Measurements from ENCODE around the gene RAPGEF4. TPM values are rescaled to one million over a fixed set of nuclear protein-coding genes. Genes with fewer than 3 reads are reported as not detected.

RAPGEF4 gene
- total RNA-seq = 1 to 10 TPM in 1 of 2 experiments, under 1 TPM in 1; 0.85 to 1.3 TPM

DNA sequence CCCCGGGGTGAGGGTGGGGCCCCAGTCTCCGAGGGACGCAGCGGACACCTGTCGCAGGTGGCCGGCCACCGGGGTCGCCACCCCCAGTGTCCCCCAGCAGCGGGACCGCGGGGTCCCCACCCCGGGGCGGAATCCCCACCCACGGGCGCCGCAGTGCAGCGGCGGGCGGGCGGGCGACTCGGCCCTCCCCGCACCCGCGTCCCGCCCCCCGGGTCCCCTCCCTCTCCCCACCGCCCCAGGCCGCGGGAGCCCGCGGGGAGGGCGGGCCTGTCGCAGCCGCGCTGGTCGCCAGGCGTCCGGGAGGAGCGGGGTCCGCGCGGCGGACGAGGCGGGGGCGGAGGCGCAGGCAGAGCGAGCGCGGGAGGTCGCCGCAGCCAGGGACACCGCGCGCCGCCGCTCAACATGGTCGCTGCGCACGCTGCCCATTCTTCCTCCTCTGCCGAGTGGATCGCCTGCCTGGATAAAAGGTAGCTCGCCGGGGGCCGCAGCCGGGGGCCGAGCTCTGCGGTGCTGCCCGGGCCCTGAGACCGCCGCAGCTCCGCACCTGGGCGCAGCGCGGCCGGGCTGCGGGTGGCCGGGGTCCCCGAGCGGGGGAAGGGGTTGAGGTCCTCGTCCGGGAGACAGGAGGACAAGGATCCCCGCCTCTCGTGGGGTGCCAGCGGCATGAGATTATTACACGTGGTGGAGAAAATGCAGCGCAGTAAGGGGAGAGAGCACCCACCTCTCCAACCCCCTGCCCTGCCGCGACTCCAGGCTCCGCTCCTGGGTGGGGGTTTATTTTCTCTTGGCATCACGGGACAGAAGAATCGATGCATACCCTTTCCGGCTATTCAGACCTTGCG, at the start of gene RAPGEF4:
TSS of gene RAPGEF4 (plus strand) at position 264 of the 842 bp plus-strand sequence. CDS start at position 403, 139 bp downstream.
- ATAC-seq (peak; percentile 47), DNase-seq (peak; percentile 22)
- Mint-ChIP-seq H3K4me1 (ENCODE audit: low read depth) (peaks cover 7% of the 10 kb centered on the region), H3K4me3 (peak within 1 kb of the TSS; percentile 67), H3K27me3 (peaks cover 38% of the 10 kb centered on the region), H3K9me3 (no peaks in the 10 kb centered on the region), H3K36me3 (ENCODE audit: low read depth) (no peaks in the 10 kb centered on the region), H3K27ac (no peak within 1 kb of the TSS)
- TF ChIP-seq, protein P1, sequence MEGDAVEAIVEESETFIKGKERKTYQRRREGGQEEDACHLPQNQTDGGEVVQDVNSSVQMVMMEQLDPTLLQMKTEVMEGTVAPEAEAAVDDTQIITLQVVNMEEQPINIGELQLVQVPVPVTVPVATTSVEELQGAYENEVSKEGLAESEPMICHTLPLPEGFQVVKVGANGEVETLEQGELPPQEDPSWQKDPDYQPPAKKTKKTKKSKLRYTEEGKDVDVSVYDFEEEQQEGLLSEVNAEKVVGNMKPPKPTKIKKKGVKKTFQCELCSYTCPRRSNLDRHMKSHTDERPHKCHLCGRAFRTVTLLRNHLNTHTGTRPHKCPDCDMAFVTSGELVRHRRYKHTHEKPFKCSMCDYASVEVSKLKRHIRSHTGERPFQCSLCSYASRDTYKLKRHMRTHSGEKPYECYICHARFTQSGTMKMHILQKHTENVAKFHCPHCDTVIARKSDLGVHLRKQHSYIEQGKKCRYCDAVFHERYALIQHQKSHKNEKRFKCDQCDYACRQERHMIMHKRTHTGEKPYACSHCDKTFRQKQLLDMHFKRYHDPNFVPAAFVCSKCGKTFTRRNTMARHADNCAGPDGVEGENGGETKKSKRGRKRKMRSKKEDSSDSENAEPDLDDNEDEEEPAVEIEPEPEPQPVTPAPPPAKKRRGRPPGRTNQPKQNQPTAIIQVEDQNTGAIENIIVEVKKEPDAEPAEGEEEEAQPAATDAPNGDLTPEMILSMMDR (IDR thresholded peaks at IDR 0.05) = no peak
- intact Hi-C loops (cut with micrococcal nuclease) = no loop called here
- CTCF ChIA-PET = interaction anchor here (1.6 kb wide), 1 partner anchor 25 kb away, joined by 5 read pairs; no protein-coding TSS in a partner anchor
- POLR2A ChIA-PET = no interaction called here

DNA sequence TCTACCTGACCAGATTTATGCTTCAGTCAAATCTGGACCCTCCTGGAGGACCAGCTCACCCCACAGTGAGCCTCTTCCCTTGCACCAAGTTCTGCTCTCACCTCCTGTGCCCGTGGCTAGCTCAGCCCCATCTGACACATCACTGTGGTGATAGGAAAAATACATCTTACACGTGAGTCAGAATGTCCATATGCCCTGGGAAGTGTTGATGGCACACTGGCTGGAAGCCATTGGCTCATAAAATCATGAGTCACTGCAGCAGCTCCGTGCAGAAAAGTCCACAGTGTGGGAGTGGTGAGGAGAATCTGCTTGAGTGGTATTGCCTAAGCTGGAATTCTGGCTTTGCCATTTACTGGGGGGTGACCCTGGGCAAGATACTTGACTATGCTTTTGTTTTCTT, 42.6 kb upstream of the RAPGEF4 start:
- Mint-ChIP-seq H3K9me3 (peaks cover 5% of the 10 kb centered on the region), H3K27ac (peak overlapping the region; percentile 23), H3K36me3 (ENCODE audit: low read depth) (peaks cover 3% of the 10 kb centered on the region), H3K4me1 (ENCODE audit: low read depth) (peaks cover 34% of the 10 kb centered on the region), H3K4me3 (no peak overlapping the region), H3K27me3 (no peaks in the 10 kb centered on the region)
- intact Hi-C loops (cut with micrococcal nuclease) = loop anchor here (5.0 kb wide), 1 partner anchor 1096 kb away; no protein-coding TSS in a partner anchor
- peak; percentile 71 for DNase-seq
- CTCF ChIA-PET = interaction anchor here (0.9 to 1.5 kb wide), 4 partner anchors 12 to 99 kb away, joined by 3 read pairs; no protein-coding TSS in a partner anchor
- TF ChIP-seq, protein P1 (IDR thresholded peaks at IDR 0.05) = no peak
- ATAC-seq = peak; percentile 92
- POLR2A ChIA-PET = interaction anchor here (1.0 kb wide), 1 partner anchor 105 kb away, joined by 4 read pairs; no protein-coding TSS in a partner anchor

DNA sequence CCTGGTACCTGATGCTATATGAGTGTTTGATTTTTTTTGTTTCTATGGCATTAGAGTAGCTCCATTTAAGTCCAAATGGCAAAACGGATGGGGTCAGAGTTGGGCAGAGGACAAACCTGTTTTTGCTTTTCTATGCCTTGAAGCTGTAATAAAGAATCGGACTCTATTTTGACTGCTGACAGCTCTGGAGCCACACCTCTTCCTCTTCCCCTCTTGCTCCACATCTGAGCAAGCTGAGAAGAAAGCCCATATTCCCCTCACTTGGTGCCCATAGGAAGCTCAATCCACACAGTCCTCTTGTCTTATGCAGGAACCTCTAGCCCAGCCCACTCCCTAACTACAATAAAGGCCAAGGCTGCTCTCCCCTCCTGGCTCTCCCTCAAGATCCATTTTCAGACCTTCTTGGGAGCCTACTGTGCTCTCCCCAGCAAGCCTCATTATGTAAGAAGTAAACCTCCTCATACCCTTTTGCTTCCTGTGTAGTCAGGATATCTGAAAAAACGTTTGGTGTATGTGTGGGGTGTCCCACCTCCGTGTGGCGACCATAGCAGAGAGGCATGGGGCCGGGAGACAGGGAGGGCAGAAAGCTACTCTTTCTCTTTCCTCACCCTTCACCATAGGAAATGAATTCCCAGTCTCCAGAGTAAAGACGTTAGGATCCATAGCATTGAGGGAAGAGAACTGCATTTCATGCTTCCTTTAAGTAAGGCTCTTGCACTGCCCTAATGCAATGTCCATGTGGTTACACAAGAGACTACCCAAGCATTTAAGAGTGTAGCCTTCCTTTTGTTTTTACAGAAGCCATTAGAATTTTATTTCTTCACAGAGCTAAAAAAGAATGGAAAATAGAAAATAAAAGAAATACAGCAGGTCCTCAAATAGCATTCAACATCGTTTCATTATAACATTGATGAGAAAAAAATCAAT, 41.9 kb upstream of the RAPGEF4 start:
- no peaks in the 10 kb centered on the region for H3K36me3 Mint-ChIP-seq (ENCODE audit: low read depth)
- H3K27me3 Mint-ChIP-seq = no peaks in the 10 kb centered on the region
- TF ChIP-seq, protein P1 (IDR thresholded peaks at IDR 0.05) = no peak
- ATAC-seq (no peak), DNase-seq (no peak)
- intact Hi-C loops (cut with micrococcal nuclease) = loop anchor here (5.0 kb wide), 1 partner anchor 1096 kb away; no protein-coding TSS in a partner anchor
- H3K9me3 Mint-ChIP-seq = peaks cover 4% of the 10 kb centered on the region
- peaks cover 42% of the 10 kb centered on the region for H3K4me1 Mint-ChIP-seq (ENCODE audit: low read depth)
- ChIA-PET POLR2A (interaction anchor here (0.8 kb wide), 1 partner anchor 19 kb away, joined by 3 read pairs; no protein-coding TSS in a partner anchor), CTCF (interaction anchor here (0.9 to 1.5 kb wide), 3 partner anchors 11 to 99 kb away, joined by 3 read pairs; no protein-coding TSS in a partner anchor)
- H3K27ac Mint-ChIP-seq = peak overlapping the region; percentile 37
- H3K4me3 Mint-ChIP-seq = no peak overlapping the region

DNA sequence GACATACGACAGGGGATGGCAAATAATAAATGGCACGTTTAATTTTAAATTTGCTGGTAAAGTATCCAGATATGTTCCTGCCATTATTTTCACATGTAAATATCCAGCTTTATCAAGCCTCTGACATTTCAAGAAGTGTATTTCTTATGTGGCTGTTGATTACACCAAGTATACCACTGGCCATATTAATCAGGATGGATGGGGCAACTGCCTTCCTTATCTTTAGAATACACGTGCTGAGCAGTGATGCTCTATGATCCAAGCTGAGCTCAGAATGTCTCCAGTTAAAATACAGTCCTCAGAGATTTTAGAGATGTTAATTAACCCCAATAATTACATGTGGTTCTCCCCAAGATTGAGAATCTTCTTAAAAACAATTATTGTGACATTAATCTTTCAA, 38.3 kb upstream of the RAPGEF4 start:
- Mint-ChIP-seq H3K27ac (no peak overlapping the region), H3K27me3 (no peaks in the 10 kb centered on the region), H3K9me3 (peaks cover 1% of the 10 kb centered on the region), H3K4me1 (ENCODE audit: low read depth) (peaks cover 35% of the 10 kb centered on the region), H3K4me3 (no peak overlapping the region), H3K36me3 (ENCODE audit: low read depth) (no peaks in the 10 kb centered on the region)
- intact Hi-C loops (cut with micrococcal nuclease) = no loop called here
- CTCF ChIA-PET = interaction anchor here (1.4 to 2.5 kb wide), 2 partner anchors 9 to 13 kb away, joined by 3 to 8 read pairs; no protein-coding TSS in a partner anchor
- TF ChIP-seq, protein P1 (IDR thresholded peaks at IDR 0.05) = no peak
- POLR2A ChIA-PET = no interaction called here
- no peak for DNase-seq
- ATAC-seq = no peak

Measured in activated CD8-positive, alpha-beta T cell treated with anti-CD3 and anti-CD28 coated beads for 36 hours (primary cell).